Activated CD4-positive, alpha-beta T cell treated with anti-CD3 and anti-CD28 coated beads, Interleukin-2, amount 50 U/mL, for 16 hours (primary cell): ENCODE data around the gene EML6.

Experiments used
- DNase-seq: peaks from one replicate; pipeline ENCODE4 v3.0.0-alpha.2; 2020

EML6 gene

GRCh38 chr2:54758951-54759350, 35.5 kb downstream of the EML6 start:
- no peak for DNase-seq

GRCh38 chr2:54760310-54760709, 36.8 kb downstream of the EML6 start:
- DNase-seq: no peak

GRCh38 chr2:54763636-54764291, 40.3 kb downstream of the EML6 start:
- no peak for DNase-seq

- no peak for DNase-seq
Measured at GRCh38 chr2:54767921-54768320, 44.5 kb downstream of the EML6 start.

DNA sequence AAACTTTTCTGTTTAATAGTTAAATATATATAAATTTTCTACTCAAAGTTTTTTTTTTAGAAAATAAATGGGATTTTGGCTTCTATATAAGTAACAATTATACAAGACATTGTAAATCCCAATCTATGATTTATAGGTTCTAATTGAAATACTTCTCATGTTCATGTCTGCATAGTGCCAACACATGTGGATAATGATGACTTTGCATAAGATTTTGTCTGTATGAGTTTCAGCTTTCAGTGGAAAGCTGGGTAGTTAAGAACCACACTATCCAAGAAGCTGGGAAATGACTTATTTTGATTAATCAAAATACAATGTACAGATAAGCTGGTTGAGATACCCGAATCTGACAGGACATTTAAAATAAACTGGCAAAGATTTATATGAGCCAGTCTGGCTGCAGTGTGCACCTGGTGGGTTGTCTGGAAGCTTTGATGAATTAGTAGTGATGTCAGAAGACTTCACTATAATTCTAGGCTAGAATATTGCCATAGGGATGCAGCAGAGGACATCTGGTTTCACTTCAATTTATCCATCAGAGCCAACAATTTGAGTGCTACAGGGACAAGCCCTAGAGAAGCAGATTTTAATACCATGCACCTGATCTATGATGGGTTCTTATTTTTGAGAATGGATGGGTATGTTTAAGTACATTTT, 45.4 kb downstream of the EML6 start:
- DNase-seq: no peak

DNA sequence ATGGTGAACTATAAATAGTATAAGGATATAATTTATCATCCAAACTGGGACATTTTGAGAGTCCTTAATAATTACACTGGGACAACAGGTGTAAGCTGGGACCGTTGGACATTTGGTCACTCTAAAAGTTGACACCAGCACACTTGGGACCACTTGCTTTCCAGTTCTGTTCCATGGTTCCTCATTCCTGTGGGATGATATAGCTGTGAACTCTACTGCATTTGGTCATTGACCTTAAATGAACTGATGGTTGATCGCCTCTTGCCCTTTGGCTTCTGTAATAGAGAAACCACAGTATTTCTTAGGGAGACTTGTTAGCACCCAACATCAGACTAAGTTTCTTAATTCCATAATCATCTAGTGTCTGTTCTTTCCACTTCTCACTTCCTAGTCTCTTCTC, 46.7 kb downstream of the EML6 start:
- DNase-seq: no peak

GRCh38 chr2:54770676-54771075, 47.2 kb downstream of the EML6 start:
- DNase-seq: no peak

DNA sequence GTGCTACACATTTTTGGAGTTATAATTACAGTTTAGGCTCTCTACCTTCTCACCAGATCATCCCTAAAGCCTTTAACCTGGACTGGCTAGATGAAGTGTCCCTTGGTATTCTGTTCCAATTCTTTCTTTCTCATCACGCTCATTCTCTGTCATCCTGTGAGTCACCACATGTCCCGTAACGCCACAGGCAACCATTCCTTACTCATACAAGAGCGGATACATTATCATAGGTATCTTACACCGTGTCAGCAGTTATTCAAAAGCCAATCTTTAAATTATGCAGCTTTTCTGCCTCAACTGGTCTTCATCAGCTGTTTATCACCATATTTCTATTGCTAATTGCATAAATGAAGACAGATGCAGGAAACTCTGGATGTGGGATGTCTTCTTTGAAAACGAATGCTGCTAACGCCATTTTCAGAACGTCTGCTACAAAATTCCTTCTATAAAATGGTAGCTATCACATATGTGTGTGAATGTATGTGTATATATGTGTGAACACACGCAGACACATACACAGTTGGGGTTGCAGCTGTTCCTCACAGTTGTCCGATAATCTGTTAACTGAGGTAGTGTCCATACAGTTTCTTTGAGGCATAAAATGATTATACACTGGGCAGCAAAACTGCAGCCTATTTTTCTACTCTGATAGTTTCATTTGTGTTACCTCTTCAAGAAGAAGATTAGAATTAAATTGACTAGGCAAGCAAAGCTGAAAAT, 47.9 kb downstream of the EML6 start:
- DNase-seq: no peak

- no peak for DNase-seq
Measured at GRCh38 chr2:54772110-54772509, 48.6 kb downstream of the EML6 start.

GRCh38 chr2:54772531-54772930, 49.1 kb downstream of the EML6 start:
- DNase-seq: no peak

GRCh38 chr2:54773233-54773632, 49.8 kb downstream of the EML6 start:
- no peak for DNase-seq

DNA sequence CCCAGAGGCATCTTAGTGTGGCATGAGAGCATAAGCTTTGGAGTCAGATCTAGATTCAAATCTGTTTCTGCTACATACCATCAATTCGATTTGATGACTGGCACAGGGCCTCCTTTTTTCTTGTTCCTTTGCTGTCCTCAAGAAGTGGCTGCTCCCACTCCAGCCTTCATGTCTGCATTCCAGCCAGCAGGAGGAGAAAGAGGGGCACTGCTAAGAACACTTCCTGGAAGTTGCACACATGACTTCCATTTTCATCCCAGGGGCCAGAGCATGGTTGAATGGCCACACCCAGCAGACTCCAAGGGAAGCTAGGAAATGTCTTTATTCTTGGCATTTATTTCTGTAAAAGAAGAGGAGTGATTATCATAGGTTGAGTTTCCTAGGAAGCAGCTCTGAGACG, 50.4 kb downstream of the EML6 start:
- no peak for DNase-seq

DNA sequence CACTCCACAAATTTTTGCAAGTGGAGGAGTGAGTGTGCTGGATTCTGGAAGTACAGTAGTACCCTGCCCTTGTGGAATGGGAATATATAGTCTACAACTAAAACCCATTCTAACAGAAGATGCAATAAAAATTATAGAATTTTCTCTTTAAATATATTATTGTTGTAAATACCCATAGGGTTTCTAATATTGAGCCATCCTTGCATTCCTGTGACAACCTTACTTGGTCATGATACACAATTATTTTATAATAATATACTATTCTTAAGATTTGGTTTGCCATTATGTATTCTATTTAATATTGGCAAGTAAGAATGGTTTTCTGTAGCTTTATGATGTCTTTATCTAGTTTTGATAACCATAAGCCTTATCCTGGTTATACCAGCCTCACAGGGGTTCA, 52.2 kb downstream of the EML6 start:
- DNase-seq: no peak

DNA sequence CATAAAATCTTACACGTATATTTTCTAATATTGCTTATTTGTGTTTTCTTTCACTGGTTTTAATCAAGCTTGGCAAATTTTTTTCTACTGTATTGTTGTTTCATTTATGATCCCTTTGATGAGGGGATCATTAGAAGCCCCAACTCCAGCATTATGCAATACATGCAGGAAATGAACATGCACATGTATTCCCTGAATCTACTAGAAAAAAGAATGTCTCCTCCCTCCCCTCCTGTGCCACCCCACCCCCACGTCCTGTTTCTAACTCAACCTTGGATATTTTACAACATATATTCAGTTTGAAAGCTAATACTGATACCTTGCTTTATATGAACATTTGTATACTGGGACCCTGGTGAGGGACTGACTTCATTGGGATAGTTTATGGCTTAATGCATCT, 53.0 kb downstream of the EML6 start:
- DNase-seq: no peak

DNA sequence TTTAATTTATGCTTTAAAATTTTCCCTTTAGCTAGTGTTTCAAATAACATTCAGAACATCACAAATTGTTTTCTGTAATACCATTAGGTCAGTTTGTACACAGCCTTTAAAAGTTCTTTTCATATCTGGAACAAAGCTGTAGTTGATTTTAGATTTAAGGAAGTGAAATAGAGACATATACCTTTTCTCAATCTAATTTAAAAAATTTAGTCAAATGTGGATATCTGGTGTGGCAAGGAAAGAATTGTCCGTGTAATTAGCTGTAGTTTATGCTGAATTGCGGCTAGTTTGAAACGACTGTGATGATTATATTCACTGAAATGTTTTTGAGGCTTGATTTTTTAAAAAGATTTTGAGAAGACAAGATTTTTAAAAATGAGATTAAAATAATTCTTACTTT, 59.9 kb downstream of the EML6 start:
- DNase-seq: no peak

GRCh38 chr2:54787270-54787669, 63.8 kb downstream of the EML6 start:
- DNase-seq: no peak

DNA sequence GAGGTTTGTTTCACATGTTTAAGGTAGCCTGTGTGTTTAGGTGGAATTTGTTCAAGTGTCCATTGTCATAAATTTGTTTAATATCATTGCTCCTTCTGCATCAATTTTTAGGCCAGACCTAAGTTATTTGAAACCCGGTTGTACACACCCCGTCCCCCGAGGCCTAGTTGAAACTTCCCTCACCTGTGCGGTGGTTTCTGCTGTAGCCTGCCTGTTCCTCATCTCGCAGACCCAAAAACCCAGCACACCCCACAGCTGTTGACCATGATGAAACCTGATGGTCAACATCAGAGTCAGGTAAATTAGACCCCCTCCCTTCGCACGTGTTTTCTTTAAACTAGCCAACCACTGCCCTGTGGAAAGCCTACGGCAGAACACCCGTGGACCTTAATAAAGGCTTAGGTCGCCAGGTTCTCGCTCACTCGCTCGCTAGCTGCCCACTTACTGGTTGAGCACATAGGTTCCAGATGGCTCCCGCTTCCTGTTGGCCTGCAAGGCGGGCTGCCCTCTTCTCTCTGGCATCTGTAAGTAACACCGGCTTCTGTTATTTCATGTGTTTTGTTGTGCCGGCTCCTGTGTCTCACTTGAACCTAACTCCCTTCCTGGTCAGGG, 64.4 kb downstream of the EML6 start:
- no peak for DNase-seq

GRCh38 chr2:54789878-54790277, 66.4 kb downstream of the EML6 start:
- DNase-seq: no peak

- DNase-seq: no peak
Measured at GRCh38 chr2:54791831-54792230, 68.4 kb downstream of the EML6 start.

GRCh38 chr2:54797307-54797706, 73.8 kb downstream of the EML6 start:
- DNase-seq: no peak

DNA sequence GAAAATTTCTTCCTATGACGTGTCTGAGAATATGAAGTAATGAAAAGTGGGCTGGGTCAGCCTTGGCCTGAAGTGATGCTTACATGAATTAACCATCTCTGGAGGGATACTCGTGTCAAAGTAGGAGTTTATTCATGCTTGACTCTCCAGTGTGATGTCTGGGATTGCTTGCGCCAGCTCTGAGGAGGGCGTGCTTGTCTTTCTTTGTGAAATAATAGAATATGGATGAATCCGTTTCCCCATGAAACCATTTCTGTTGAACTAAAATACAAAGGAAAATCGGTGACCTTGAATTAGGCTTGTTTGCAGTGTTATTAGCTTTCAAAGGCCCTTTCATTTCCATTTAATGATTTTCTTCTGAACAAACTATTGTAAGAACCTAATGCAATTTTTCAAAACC, 77.9 kb downstream of the EML6 start:
- no peak for DNase-seq

DNA sequence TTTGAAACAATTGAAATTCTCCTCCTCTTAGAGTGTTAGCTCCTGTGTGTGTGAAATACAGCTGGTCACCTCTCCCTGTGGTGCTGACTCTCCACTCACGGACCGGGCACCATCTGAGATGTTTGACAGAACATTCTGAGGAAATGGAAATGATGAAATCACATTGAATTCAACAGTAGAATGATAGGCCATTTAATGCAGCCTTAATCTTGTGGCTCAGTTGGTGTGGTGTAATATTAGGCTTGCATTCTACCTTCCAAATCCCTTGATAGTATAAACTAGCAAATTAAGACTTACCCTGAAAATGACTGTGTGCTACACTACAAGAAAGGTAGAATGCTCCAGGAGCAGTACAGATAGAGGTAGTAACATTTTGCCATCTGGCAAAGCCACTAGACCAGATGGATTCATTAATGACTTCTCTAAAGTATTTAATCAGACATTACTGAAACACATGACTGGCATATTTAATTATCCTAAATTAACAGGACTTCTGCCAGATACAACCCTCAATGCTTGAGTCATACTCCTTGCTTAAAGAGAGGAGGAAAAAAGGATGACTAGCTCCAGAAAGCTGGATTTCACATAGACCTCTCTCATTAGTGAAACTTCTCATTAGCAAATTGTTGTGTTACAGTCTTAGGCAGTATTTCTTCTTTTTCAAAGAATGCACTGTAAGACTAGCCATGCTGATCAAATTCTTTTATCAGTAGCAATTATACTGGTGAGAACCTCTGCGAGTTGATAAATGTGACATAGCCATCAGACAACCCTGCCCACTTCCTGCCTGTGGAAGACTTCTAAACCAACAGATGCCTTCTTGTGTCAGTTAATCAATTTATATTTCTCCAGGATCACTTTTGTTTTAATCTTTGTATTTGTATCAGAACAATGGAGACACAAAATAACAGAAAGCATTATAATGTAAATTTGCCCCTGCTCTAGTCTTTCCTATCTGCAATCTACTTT, 80.6 kb downstream of the EML6 start:
- DNase-seq: no peak

- DNase-seq: no peak
Measured at GRCh38 chr2:54805255-54805654, 81.8 kb downstream of the EML6 start.
